Upper lobe of right lung (tissue), 1 donor: ENCODE data around the gene ADH6. TPM values are rescaled to one million over a fixed set of nuclear protein-coding genes. Genes with fewer than 3 reads are reported as not detected.
A peak's percentile ranks its signal among the peaks of the same experiment; 100 is the strongest.
"Not testable (repeated sequence)": the region's sequence is repeated elsewhere in the genome, so short reads cannot be mapped to it uniquely, and the experiment has no call there.

Experiments used
- ATAC-seq: fragments of 200-7000 bp; cut with Tn5 transposase; one replicate; pipeline ENCODE4 v1.9.1; 2020; ENCODE audit warnings: mild to moderate bottlenecking, moderate library complexity
- DNase-seq: peaks from one replicate; pipeline ENCODE4 v3.0.0-alpha.2; 2020
- H3K27ac ChIP-seq: fragments of 200-600 bp; one replicate; pipeline ENCODE4 v1.8.0; 2022
- H3K27me3 ChIP-seq: fragments of 200-600 bp; one replicate; pipeline ENCODE4 v1.8.0; 2022; ENCODE audit warnings: mild to moderate bottlenecking
- H3K36me3 ChIP-seq: fragments of 200-600 bp; one replicate; pipeline ENCODE4 v1.8.0; 2022
- H3K4me1 ChIP-seq: fragments of 200-600 bp; one replicate; pipeline ENCODE4 v1.8.0; 2022
- H3K4me3 ChIP-seq: fragments of 200-600 bp; one replicate; pipeline ENCODE4 v1.8.0; 2022; ENCODE audit warnings: mild to moderate bottlenecking
- H3K9me3 ChIP-seq: fragments of 200-600 bp; one replicate; pipeline ENCODE4 v1.8.0; 2022
- intact Hi-C: fragments of 100-400 bp; cut with DNase I; formaldehyde crosslinking; loops from one replicate; pipeline ENCODE4 v1.11.0; 2022
- total RNA-seq: library from RNA; stranded (reverse); fragmentation: NEBNext Ultra II Directional; extraction: Animal tissue kit (Norgen Biotek cat#: 25700); gene quantifications from one replicate; pipeline ENCODE4 v1.2.1, GENCODE V29; 2021
- TF ChIP-seq, protein P1 (sequence below): fragments of 200-600 bp; IDR thresholded peaks from one replicate; pipeline ENCODE4 v1.8.0; 2022; ENCODE audit warnings: antibody characterized with exemption
- donor health status: DM: no; HTN: yes; CAD: no; lungs with severe emphysema.

ADH6 gene
- total RNA-seq, 1 donor from 2014 or later = 0.61 TPM

GRCh38 chr4:99202094-99202493 lies 17.0 kb downstream of the ADH6 start:
- DNase-seq (no peak), ATAC-seq (no peak)
- TF ChIP-seq, protein P1, sequence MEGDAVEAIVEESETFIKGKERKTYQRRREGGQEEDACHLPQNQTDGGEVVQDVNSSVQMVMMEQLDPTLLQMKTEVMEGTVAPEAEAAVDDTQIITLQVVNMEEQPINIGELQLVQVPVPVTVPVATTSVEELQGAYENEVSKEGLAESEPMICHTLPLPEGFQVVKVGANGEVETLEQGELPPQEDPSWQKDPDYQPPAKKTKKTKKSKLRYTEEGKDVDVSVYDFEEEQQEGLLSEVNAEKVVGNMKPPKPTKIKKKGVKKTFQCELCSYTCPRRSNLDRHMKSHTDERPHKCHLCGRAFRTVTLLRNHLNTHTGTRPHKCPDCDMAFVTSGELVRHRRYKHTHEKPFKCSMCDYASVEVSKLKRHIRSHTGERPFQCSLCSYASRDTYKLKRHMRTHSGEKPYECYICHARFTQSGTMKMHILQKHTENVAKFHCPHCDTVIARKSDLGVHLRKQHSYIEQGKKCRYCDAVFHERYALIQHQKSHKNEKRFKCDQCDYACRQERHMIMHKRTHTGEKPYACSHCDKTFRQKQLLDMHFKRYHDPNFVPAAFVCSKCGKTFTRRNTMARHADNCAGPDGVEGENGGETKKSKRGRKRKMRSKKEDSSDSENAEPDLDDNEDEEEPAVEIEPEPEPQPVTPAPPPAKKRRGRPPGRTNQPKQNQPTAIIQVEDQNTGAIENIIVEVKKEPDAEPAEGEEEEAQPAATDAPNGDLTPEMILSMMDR = no peak
- intact Hi-C loops = loop anchor here (10.0 kb wide), 1 partner anchor 203 kb away; no protein-coding TSS in a partner anchor
- H3K4me3 ChIP-seq = no peak overlapping the region
- peak overlapping the region; percentile 69 for H3K27ac ChIP-seq
- no peaks in the 10 kb centered on the region for H3K36me3 ChIP-seq
- H3K9me3 ChIP-seq = no peaks in the 10 kb centered on the region
- H3K27me3 ChIP-seq = no peaks in the 10 kb centered on the region
- peaks cover 24% of the 10 kb centered on the region for H3K4me1 ChIP-seq

DNA sequence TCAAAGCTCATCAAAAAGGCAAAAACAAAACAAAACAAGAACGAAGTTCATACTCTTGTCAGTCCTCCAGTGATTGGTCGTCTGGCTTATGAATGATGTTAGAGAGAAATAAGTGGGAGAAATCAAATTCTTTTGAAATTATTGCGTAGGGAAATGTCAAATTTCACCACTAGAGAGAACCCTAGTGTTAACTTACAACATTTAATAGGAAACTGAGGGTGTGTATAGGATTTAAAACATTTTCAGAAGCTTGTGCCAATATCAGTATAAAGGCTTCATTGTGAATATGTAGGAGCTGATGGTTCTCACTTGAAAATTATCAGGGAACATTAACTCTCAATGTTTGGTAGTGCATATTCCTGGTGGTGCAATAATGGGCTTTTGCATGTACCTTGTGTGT lies 17.4 kb downstream of the ADH6 start:
- TF ChIP-seq, protein P1 = peak; percentile 32
- intact Hi-C loops = loop anchor here (10.0 kb wide), 1 partner anchor 203 kb away; no protein-coding TSS in a partner anchor
- no peak for DNase-seq

DNA sequence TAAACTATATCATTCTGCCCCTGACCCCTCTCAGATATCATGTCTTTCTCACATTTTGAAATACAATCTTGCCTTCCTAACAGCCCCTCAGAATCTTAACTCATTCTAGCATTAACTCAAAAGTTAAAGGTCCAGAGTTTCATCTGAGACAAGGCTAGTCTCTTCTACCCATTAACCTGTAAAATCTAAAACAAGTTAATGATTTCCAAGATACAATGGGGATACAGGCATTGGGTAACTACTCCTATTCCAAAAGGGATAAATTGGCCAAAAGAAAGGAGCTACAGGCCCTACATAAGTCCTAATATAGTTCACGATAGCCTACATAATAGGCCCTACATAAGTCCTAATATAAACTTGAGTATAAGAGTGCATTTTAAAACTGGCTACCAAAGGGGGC lies 18.9 kb downstream of the ADH6 start:
- ATAC-seq (no peak), DNase-seq (no peak)
- TF ChIP-seq, protein P1 = no peak
- Histone ChIP-seq H3K9me3 (no peaks in the 10 kb centered on the region), H3K4me1 (peaks cover 20% of the 10 kb centered on the region), H3K27me3 (no peaks in the 10 kb centered on the region), H3K27ac (no peak overlapping the region), H3K36me3 (no peaks in the 10 kb centered on the region), H3K4me3 (no peak overlapping the region)
- intact Hi-C loops = loop anchor here (10.0 kb wide), 1 partner anchor 205 kb away; no protein-coding TSS in a partner anchor

More for the DNA sequence above, 17.4 kb downstream of the ADH6 start:
- Histone ChIP-seq H3K36me3 (no peaks in the 10 kb centered on the region), H3K4me3 (no peak overlapping the region), H3K27me3 (no peaks in the 10 kb centered on the region), H3K27ac (no peak overlapping the region), H3K4me1 (peaks cover 24% of the 10 kb centered on the region), H3K9me3 (no peaks in the 10 kb centered on the region)
- ATAC-seq = no peak

DNA sequence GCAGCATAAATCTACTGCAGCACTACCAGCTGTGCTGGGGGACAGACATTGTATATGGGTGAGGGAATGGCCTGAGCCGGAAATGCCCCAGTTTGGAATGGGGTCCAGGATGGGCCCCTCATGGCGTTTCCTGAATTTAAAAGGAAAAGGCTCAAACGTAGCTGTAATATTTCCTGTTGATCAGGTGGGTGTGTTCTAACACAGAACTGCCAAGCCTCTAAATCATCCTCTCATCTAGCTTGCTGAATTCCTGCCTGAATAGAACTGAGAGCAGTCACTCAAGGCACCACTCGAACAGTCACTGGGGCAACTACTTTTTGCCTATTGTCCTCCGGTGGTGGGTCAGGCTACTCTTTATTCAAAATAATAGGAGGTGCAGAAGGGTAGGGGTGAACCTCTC lies 28.7 kb downstream of the ADH6 start:
- ATAC-seq (peak; percentile 32), DNase-seq (no peak)
- Histone ChIP-seq H3K9me3 (no peaks in the 10 kb centered on the region), H3K27ac (no peak overlapping the region), H3K4me3 (no peak overlapping the region), H3K27me3 (no peaks in the 10 kb centered on the region), H3K4me1 (peaks cover 7% of the 10 kb centered on the region), H3K36me3 (no peaks in the 10 kb centered on the region)
- intact Hi-C loops = no loop called here
- TF ChIP-seq, protein P1 = no peak

DNA sequence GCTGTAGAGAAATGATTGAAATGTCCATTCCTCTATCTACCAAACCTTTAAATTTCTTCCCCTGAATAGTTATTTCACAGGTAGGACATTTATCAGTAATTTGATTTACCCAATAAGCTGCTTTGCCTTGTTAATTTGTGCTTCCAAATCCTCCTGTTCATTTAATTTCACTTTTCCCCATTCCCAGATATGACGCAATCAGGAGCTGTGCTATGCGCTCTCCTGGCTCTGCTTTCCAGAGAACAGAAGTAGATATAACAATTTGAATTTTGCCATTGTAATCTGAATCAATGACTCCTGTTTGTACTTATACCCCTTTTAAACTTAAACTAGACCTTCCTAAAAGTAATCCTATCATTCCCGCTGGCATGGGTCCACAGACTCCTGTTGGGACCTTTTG lies 29.1 kb downstream of the ADH6 start:
- H3K4me1 ChIP-seq, H3K36me3 ChIP-seq, H3K27me3 ChIP-seq, H3K9me3 ChIP-seq, H3K4me3 ChIP-seq, intact Hi-C loops, H3K27ac ChIP-seq, ATAC-seq, DNase-seq: not testable (repeated sequence)

GRCh38 chr4:99186029-99186428 lies 33.0 kb downstream of the ADH6 start:
- peaks cover 7% of the 10 kb centered on the region for H3K4me1 ChIP-seq
- DNase-seq (no peak), ATAC-seq (no peak)
- H3K4me3 ChIP-seq = no peak overlapping the region
- H3K9me3 ChIP-seq = no peaks in the 10 kb centered on the region
- no peak overlapping the region for H3K27ac ChIP-seq
- TF ChIP-seq, protein P1 = no peak
- intact Hi-C loops = no loop called here
- no peaks in the 10 kb centered on the region for H3K36me3 ChIP-seq
- H3K27me3 ChIP-seq = no peaks in the 10 kb centered on the region
